AG04449 (cell line): ENCODE results near the gene RCN1.

ENCODE experiments used
- CTCF ChIA-PET: fragments of 350-600 bp; formaldehyde crosslinking; extraction: SDS; loops from one replicate; lab custom pipeline; 2021; ENCODE audit warnings: antibody characterized with exemption; lab: Yijun Ruan, JAX
- POLR2A ChIA-PET: fragments of 400-600, 350-600 bp; formaldehyde crosslinking; extraction: SDS; loops from one replicate; lab custom pipeline; 2020; ENCODE audit warnings: antibody characterized with exemption, inconsistent platforms; lab: Yijun Ruan, JAX
- DNase-seq: peaks from one replicate; pipeline ENCODE4 v3.0.0-alpha.2; 2010; ENCODE audit warnings: low read depth, low spot score
- H3K4me3 ChIP-seq: 2 replicates; pipeline ENCODE4 v1.5.1; 2011; ENCODE audit warnings: low read depth, mild to moderate bottlenecking, control low read depth, low read length
- CTCF ChIP-seq: IDR thresholded peaks from one replicate; pipeline ENCODE4 v1.5.1; 2011; ENCODE audit warnings: mild to moderate bottlenecking, moderate library complexity, low read length, control low read depth, inconsistent platforms; ENCODE audit not compliant: insufficient read depth; ENCODE audit errors: missing control alignments

The RCN1 gene

GRCh38 chr11:32090545-32091370, at the start of gene RCN1:
Gene RCN1, plus strand, starts transcription at chr11:32091074. Its CDS starts 123 bp downstream, at chr11:32091197.
- H3K4me3 ChIP-seq, result peak within 1 kb of the TSS; percentile 82
- ChIA-PET POLR2A (interaction anchor here (0.6 to 2.2 kb wide), 6 partner anchors 9 to 56 kb away, joined by 4 to 8 read pairs (median 6); no protein-coding TSS in a partner anchor), CTCF (interaction anchor here (1.5 to 1.6 kb wide), 2 partner anchors 38 to 83 kb away, joined by 3 to 11 read pairs; no protein-coding TSS in a partner anchor)
- TF ChIP-seq CTCF, result no peak
- DNase-seq, result no peak

GRCh38 chr11:32043737-32044136, 47.1 kb upstream of the RCN1 start:
- ChIA-PET CTCF (interaction anchor here (1.0 to 16.9 kb wide), 4 partner anchors 8 to 130 kb away, joined by 4 to 425 read pairs (median 78); no protein-coding TSS in a partner anchor), POLR2A (no interaction called here)
- TF ChIP-seq CTCF, result no peak
- no peak for DNase-seq
- no peak overlapping the region for H3K4me3 ChIP-seq

- no peak for TF ChIP-seq CTCF
- no peak overlapping the region for H3K4me3 ChIP-seq
- POLR2A ChIA-PET, result no interaction called here
- CTCF ChIA-PET, result interaction anchor here (1.0 to 16.9 kb wide), 4 partner anchors 9 to 130 kb away, joined by 4 to 425 read pairs (median 78); no protein-coding TSS in a partner anchor
- DNase-seq, result no peak
Observed at GRCh38 chr11:32044158-32044863, 46.6 kb upstream of the RCN1 start.

- H3K4me3 ChIP-seq, result no peak overlapping the region
- no peak for TF ChIP-seq CTCF
- DNase-seq, result no peak
- ChIA-PET POLR2A (no interaction called here), CTCF (interaction anchor here (0.7 to 16.9 kb wide), 5 partner anchors 9 to 129 kb away, joined by 3 to 425 read pairs (median 8); no protein-coding TSS in a partner anchor)
Observed at GRCh38 chr11:32045456-32045855, 45.4 kb upstream of the RCN1 start.

GRCh38 chr11:32050264-32050663, 40.6 kb upstream of the RCN1 start:
- DNase-seq, result no peak
- H3K4me3 ChIP-seq, result no peak overlapping the region
- no peak for TF ChIP-seq CTCF
- POLR2A ChIA-PET, result no interaction called here
- CTCF ChIA-PET, result interaction anchor here (0.8 to 15.4 kb wide), 9 partner anchors 11 to 809 kb away, joined by 3 to 425 read pairs (median 53); no protein-coding TSS in a partner anchor

GRCh38 chr11:32052215-32052614, 38.7 kb upstream of the RCN1 start:
- ChIA-PET POLR2A (no interaction called here), CTCF (interaction anchor here (0.7 to 15.4 kb wide), 40 partner anchors 13 to 726 kb away, joined by 3 to 425 read pairs (median 6); no protein-coding TSS in a partner anchor)
- DNase-seq, result no peak
- H3K4me3 ChIP-seq, result no peak overlapping the region
- TF ChIP-seq CTCF, result peak; percentile 58
